Uterus (tissue), 4 donors: ENCODE results near the gene ZCCHC10. TPM values are rescaled to one million over a fixed set of nuclear protein-coding genes. Genes with fewer than 3 reads are reported as not detected.
A peak's percentile ranks its signal among the peaks of the same experiment; 100 is the strongest.

Experiments used
- DNase-seq, 2 donors: peaks; one replicate each; pipeline ENCODE4 v3.0.0-alpha.2; 2019 to 2020
- H3K27ac ChIP-seq, 2 donors: fragments of 200-600 bp; sonication (generic); 1 replicate in 1 of 2; 2 replicates in 1 of 2; pipeline ENCODE4 v1.5.1; 2016 to 2018
- H3K27me3 ChIP-seq, 2 donors: fragments of 200-600 bp; sonication (generic); one replicate each; pipeline ENCODE4 v1.5.1; 2018 to 2019; ENCODE audit warnings: control low read depth in 1 of 2
- H3K36me3 ChIP-seq, 2 donors: fragments of 200-600 bp; sonication (generic); one replicate each; pipeline ENCODE4 v1.5.1; 2019; ENCODE audit warnings: control low read depth in 1 of 2
- H3K4me1 ChIP-seq, 2 donors: fragments of 200-600 bp; sonication (generic); one replicate each; pipeline ENCODE4 v1.5.1; 2018 to 2019; ENCODE audit warnings: control low read depth in 1 of 2
- H3K4me3 ChIP-seq, 2 donors: fragments of 200-600 bp; sonication (generic); 1 replicate in 1 of 2; 2 replicates in 1 of 2; pipeline ENCODE4 v1.5.1; 2018 to 2019; ENCODE audit warnings: mild to moderate bottlenecking in 1 of 2
- H3K9me3 ChIP-seq, 2 donors: fragments of 200-600 bp; sonication (generic); one replicate each; pipeline ENCODE4 v1.5.1; 2019; ENCODE audit warnings: control low read depth in 1 of 2
- POLR2A ChIP-seq, 2 donors: fragments of 450-650 bp; IDR thresholded peaks; one replicate each; pipeline ENCODE4 v1.6.1; 2016; ENCODE audit warnings: antibody characterized with exemption in 2 of 2, mild to moderate bottlenecking in 1 of 2, moderate library complexity in 1 of 2
- intact Hi-C: fragments of 100-400 bp; cut with DNase I; formaldehyde crosslinking; loops from one replicate; pipeline ENCODE4 v1.15.1; 2023; ENCODE audit warnings: low total_unique reads
- total RNA-seq, 4 donors: library from RNA; depleted of rRNA in 3 of 4; stranded (reverse); fragments of >200 nt in 3 of 4; gene quantifications; one replicate each; pipeline versions ENCODE4 v1.1.0 to v1.2.4, GENCODE V29; 2014 to 2023
- TF ChIP-seq, protein P1 (sequence below), 4 experiments: fragments of 200-600 bp in 2 of 4; fragments of 450-650 bp in 2 of 4; sonication (generic) in 2 of 4; IDR thresholded peaks; one replicate each; pipeline ENCODE4 v1.5.1; 2016 to 2019; ENCODE audit warnings: antibody characterized with exemption in 4 of 4, mild to moderate bottlenecking in 2 of 4, moderate library complexity in 1 of 4
- donor health status: DM: yes; HTN: yes; CAD: no.

ZCCHC10 gene
- total RNA-seq: 10 to 100 TPM in 3 of 4 donors, 1 to 10 TPM in 1; 5.6 to 25.7 (median 16.0) TPM

DNA sequence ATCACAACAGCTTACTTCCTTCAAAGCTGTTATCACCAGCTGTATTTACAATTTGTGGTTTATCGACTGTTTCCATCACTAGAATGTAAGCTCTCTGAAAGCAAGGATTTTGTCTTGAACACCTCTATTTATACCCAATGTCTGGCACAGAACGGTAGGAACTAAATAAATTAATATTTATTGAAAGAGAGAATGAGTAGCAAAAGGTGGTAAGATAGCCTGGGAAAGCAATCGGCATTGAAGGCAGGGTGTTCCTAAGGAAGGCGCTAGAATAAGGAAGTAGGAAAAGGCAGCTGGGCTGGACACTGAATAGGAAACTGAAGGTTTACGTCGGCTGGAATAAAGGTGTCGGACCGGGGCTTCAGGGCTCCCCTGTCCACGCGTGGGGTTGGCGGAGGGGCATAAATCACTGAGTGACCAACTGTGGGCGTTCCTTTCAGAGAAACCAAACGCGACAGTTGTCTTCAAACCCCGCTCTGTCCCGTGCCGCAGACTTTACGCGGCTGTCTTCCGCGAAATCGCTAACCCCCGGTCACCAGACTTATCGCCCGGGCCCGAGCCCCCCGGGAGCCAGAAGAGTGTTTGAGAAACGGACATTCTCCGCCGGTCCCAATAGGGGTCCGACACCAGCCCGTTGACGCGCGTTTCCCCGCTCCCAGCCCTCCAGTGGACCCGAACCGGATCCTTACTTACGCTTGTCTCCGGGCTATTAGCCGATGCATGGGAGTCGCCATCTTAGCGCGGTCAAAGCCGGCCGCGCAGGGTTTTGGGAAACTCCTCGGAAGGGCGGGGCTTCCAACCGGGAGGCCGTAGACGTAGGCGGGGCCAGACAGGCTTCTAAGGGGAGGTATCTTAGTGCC is at the start of gene ZCCHC10:
Gene ZCCHC10 (minus strand): TSS at position 746 of the 860 bp plus-strand sequence. CDS start 12 bp downstream, at position 734.
- intact Hi-C loops: no loop called here
- Histone ChIP-seq H3K9me3 (no peaks in the 10 kb centered on the region), H3K4me1 (no peaks in the 10 kb centered on the region), H3K36me3 (no peaks in the 10 kb centered on the region), H3K27ac (peak within 1 kb of the TSS; percentile 93 to 95), H3K27me3 (no peaks in the 10 kb centered on the region), H3K4me3 (peak within 1 kb of the TSS; percentile 81 to 90)
- peak; percentile 93 for DNase-seq
- peak; percentile 60 to 81 for TF ChIP-seq POLR2A (IDR thresholded peaks at IDR 0.05)
- TF ChIP-seq, protein P1, sequence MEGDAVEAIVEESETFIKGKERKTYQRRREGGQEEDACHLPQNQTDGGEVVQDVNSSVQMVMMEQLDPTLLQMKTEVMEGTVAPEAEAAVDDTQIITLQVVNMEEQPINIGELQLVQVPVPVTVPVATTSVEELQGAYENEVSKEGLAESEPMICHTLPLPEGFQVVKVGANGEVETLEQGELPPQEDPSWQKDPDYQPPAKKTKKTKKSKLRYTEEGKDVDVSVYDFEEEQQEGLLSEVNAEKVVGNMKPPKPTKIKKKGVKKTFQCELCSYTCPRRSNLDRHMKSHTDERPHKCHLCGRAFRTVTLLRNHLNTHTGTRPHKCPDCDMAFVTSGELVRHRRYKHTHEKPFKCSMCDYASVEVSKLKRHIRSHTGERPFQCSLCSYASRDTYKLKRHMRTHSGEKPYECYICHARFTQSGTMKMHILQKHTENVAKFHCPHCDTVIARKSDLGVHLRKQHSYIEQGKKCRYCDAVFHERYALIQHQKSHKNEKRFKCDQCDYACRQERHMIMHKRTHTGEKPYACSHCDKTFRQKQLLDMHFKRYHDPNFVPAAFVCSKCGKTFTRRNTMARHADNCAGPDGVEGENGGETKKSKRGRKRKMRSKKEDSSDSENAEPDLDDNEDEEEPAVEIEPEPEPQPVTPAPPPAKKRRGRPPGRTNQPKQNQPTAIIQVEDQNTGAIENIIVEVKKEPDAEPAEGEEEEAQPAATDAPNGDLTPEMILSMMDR (IDR thresholded peaks at IDR 0.05): peak in 1 of 4 experiments; percentile 3

DNA sequence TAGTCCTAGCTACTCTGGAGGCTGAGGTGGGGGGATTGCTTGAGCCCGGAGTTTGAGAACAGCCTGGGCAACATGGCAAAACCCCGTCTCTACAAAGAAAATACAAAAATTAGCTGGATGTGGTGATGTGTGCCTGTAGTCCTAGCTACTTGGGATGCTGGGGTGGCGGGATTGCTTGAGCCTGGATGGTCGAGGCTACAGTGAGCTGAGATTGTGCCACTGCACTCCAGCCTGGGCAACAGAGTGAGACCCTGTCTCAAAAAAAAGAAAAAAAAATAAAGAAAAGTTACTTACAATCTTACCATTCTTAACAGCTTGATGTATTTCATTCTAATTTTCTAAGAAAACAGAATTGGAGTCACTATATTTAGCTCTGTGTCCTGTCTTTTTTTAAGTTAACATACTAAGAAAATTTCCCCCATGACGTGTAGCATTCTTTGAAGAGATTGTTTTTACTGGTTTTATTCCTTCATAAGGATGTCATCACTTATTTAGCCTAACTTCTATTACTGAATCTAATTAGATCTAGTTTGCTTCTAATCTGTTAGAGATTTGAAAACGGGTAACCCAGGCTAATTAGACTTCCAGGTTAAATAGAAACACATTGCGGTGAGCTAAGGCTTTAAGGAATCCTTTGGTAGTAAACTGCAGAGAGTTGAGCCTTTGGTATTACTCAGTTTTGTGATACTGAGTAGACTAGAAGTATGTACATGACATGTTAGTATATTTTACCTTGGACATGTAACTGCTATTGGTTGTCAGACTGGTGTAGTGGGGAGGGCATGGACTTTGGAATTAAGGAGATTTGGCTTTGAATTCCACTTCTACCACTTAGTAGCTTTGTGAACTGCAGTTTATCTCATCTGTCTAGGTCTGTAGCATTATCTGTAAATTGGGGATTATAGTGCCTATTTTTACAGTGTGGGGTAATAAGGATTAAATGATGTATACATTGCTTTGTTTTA is 49.5 kb upstream of the ZCCHC10 start:
- Histone ChIP-seq H3K9me3 (no peaks in the 10 kb centered on the region), H3K4me1 (no peaks in the 10 kb centered on the region), H3K27ac (peak overlapping the region in 1 of 2 donors; percentile 20), H3K4me3 (no peak overlapping the region), H3K36me3 (no peaks in the 10 kb centered on the region), H3K27me3 (no peaks in the 10 kb centered on the region)
- no peak for TF ChIP-seq POLR2A (IDR thresholded peaks at IDR 0.05)
- TF ChIP-seq, protein P1 (IDR thresholded peaks at IDR 0.05): no peak
- DNase-seq: no peak
- intact Hi-C loops: no loop called here

DNA sequence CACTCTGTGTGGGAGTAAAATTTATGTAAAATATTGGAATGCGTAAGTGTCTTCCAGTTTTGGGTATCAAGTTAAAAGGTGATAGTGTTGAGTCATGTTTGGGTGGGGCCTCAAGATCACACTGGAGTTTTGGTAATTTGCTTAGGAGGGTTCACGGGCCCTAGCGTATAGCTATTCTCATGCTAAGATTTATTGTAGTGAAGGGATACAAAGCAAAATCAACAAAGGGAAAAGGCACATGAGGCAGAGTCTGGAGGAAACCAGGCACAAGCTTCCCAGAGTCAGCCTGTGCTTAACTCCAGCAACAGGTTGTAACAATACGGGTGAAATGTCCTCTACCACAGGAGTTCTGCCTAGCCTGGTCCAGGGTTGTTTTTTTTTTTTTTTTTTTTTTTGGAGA is 45.7 kb upstream of the ZCCHC10 start:
- no peaks in the 10 kb centered on the region for H3K4me1 ChIP-seq
- no peak for DNase-seq
- no peaks in the 10 kb centered on the region for H3K27me3 ChIP-seq
- no peak overlapping the region for H3K27ac ChIP-seq
- no peak overlapping the region for H3K4me3 ChIP-seq
- intact Hi-C loops: no loop called here
- TF ChIP-seq POLR2A (IDR thresholded peaks at IDR 0.05): no peak
- TF ChIP-seq, protein P1 (IDR thresholded peaks at IDR 0.05): no peak
- no peaks in the 10 kb centered on the region for H3K9me3 ChIP-seq
- no peaks in the 10 kb centered on the region for H3K36me3 ChIP-seq

DNA sequence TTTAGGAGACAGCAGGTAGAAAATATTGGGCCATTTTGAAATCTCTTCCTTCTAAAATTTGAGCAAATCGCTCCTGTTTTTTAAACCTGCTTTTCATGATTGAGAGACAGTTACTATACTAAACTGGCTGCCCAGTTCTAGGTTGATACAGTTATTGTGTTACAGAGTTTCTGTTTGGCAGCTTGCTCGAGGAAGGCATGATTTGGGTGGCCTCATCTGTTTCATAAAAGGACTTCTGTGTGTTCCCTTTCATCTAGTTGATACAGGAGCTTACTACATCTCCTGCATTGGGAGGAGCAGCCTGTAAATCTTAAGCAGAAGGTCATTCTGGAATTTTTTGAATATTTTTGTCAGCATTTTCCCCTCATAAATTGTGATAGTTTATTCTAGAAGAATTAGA is 39.7 kb upstream of the ZCCHC10 start:
- no peak for DNase-seq
- Histone ChIP-seq H3K27me3 (no peaks in the 10 kb centered on the region), H3K36me3 (no peaks in the 10 kb centered on the region), H3K4me1 (no peaks in the 10 kb centered on the region), H3K27ac (no peak overlapping the region), H3K9me3 (no peaks in the 10 kb centered on the region), H3K4me3 (no peak overlapping the region)
- intact Hi-C loops: no loop called here
- TF ChIP-seq, protein P1 (IDR thresholded peaks at IDR 0.05): no peak
- no peak for TF ChIP-seq POLR2A (IDR thresholded peaks at IDR 0.05)
